Thyroid gland (tissue), 4 donors: ENCODE data around the gene AKR1C2.
"Not testable (repeated sequence)": the region's sequence is repeated elsewhere in the genome, so short reads cannot be mapped to it uniquely, and the experiment has no call there.

Experiments
- CTCF ChIP-seq, 6 experiments: fragments of 200-600 bp in 3 of 6; fragments of 450-650 bp in 3 of 6; sonication (generic) in 3 of 6; IDR thresholded peaks; one replicate each; pipeline ENCODE4 v1.5.1; 2016 to 2019; ENCODE audit warnings: antibody characterized with exemption in 6 of 6, mild to moderate bottlenecking in 2 of 6, inconsistent platforms in 1 of 6, moderate library complexity in 1 of 6
- POLR2A ChIP-seq, 2 donors: fragments of 450-650 bp; IDR thresholded peaks; one replicate each; pipeline ENCODE4 v1.6.1; 2017; ENCODE audit warnings: antibody characterized with exemption in 2 of 2, mild to moderate bottlenecking in 2 of 2, moderate library complexity in 1 of 2

DNA sequence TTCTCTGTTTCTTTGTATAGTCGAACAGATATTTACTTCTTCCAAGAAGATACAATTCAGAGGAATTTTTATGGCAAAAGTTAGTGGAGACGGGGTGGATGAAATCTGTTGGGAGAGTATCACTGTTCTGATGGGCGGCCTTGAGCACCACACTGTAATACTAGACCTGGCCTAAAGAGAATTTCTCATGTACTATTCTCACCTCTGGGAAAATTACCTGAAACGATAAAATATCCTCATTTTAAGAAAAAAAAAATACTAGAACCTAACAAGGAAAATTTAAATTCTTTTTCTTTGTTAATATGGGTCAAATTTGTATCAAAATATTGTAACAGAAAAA, 39.9 kb downstream of the AKR1C2 start:
- not testable (repeated sequence) for TF ChIP-seq CTCF, POLR2A (IDR thresholded peaks at IDR 0.05)
